Measurements from ENCODE around the gene CD300LD.

Gene CD300LD

GRCh38 chr17:74607221-74607620, 15.1 kb upstream of the CD300LD start:
- in situ Hi-C loops (cut with MboI; ENCODE audit: low sequenced_read_pairs): loop anchor here (10.0 kb wide), 1 partner anchor 232 kb away; no protein-coding TSS in a partner anchor

GRCh38 chr17:74606050-74606449, 14.0 kb upstream of the CD300LD start:
- in situ Hi-C loops (cut with MboI; ENCODE audit: low sequenced_read_pairs): loop anchor here (10.0 kb wide), 1 partner anchor 231 kb away; no protein-coding TSS in a partner anchor

GRCh38 chr17:74605361-74605760, 13.3 kb upstream of the CD300LD start:
- in situ Hi-C loops (cut with MboI; ENCODE audit: low sequenced_read_pairs): loop anchor here (10.0 kb wide), 1 partner anchor 231 kb away; no protein-coding TSS in a partner anchor

- in situ Hi-C loops (cut with MboI; ENCODE audit: low sequenced_read_pairs): loop anchor here (10.0 kb wide), 1 partner anchor 230 kb away; no protein-coding TSS in a partner anchor
Observed at GRCh38 chr17:74604761-74605160, 12.7 kb upstream of the CD300LD start.

- in situ Hi-C loops (cut with MboI; ENCODE audit: low sequenced_read_pairs): loop anchor here (10.0 kb wide), 1 partner anchor 229 kb away; no protein-coding TSS in a partner anchor
Observed at GRCh38 chr17:74604200-74604599, 12.1 kb upstream of the CD300LD start.

- in situ Hi-C loops (cut with MboI; ENCODE audit: low sequenced_read_pairs): loop anchor here (10.0 kb wide), 1 partner anchor 229 kb away; no protein-coding TSS in a partner anchor
Observed at GRCh38 chr17:74603746-74604145, 11.7 kb upstream of the CD300LD start.

- in situ Hi-C loops (cut with MboI; ENCODE audit: low sequenced_read_pairs): loop anchor here (10.0 kb wide), 1 partner anchor 228 kb away; no protein-coding TSS in a partner anchor
Observed at GRCh38 chr17:74603037-74603635, 11.1 kb upstream of the CD300LD start.

- in situ Hi-C loops (cut with MboI; ENCODE audit: low sequenced_read_pairs): loop anchor here (10.0 kb wide), 1 partner anchor 227 kb away; no protein-coding TSS in a partner anchor
Observed at GRCh38 chr17:74601944-74602572, 10.0 kb upstream of the CD300LD start.

GRCh38 chr17:74599448-74599939, 7.4 kb upstream of the CD300LD start:
- in situ Hi-C loops (cut with MboI; ENCODE audit: low sequenced_read_pairs): no loop called here

- in situ Hi-C loops (cut with MboI; ENCODE audit: low sequenced_read_pairs): no loop called here
Observed at GRCh38 chr17:74599023-74599399, 6.9 kb upstream of the CD300LD start.

GRCh38 chr17:74598346-74599022, 6.4 kb upstream of the CD300LD start:
- in situ Hi-C loops (cut with MboI; ENCODE audit: low sequenced_read_pairs): no loop called here

GRCh38 chr17:74597069-74597790, 5.1 kb upstream of the CD300LD start:
- in situ Hi-C loops (cut with MboI; ENCODE audit: low sequenced_read_pairs): no loop called here

- in situ Hi-C loops (cut with MboI; ENCODE audit: low sequenced_read_pairs): no loop called here
Observed at GRCh38 chr17:74595037-74595750, 3.1 kb upstream of the CD300LD start.

- in situ Hi-C loops (cut with MboI; ENCODE audit: low sequenced_read_pairs): no loop called here
Observed at GRCh38 chr17:74591503-74591902, 580 bp downstream of the CD300LD start.

- in situ Hi-C loops (cut with MboI; ENCODE audit: low sequenced_read_pairs): no loop called here
Observed at GRCh38 chr17:74585711-74586110, 6.4 kb downstream of the CD300LD start.

- in situ Hi-C loops (cut with MboI; ENCODE audit: low sequenced_read_pairs): no loop called here
Observed at GRCh38 chr17:74584292-74585060, 7.6 kb downstream of the CD300LD start.

- in situ Hi-C loops (cut with MboI; ENCODE audit: low sequenced_read_pairs): no loop called here
Observed at GRCh38 chr17:74582633-74583032, 9.4 kb downstream of the CD300LD start.

GRCh38 chr17:74579900-74580299, 12.2 kb downstream of the CD300LD start:
- in situ Hi-C loops (cut with MboI; ENCODE audit: low sequenced_read_pairs): no loop called here

- in situ Hi-C loops (cut with MboI; ENCODE audit: low sequenced_read_pairs): no loop called here
Observed at GRCh38 chr17:74578979-74579378, 13.1 kb downstream of the CD300LD start.

Measured in HL-60/S4 (cell line).